GM06990 (cell line): Measurements from ENCODE around the gene PYCARD.

Experiments used
- DNase-seq: peaks from one replicate; pipeline ENCODE4 v3.0.0-alpha.2; 2011; ENCODE audit not compliant: insufficient read length; ENCODE audit errors: extremely low read depth
- H3K27me3 ChIP-seq: replicated peaks from 2 replicates; pipeline ENCODE4 v1.6.0; 2011; ENCODE audit warnings: low read length; ENCODE audit not compliant: control insufficient read depth, insufficient read depth
- H3K36me3 ChIP-seq: 2 replicates; pipeline ENCODE4 v1.5.1; 2011; ENCODE audit warnings: low read length; ENCODE audit not compliant: control insufficient read depth, insufficient read depth
- H3K4me3 ChIP-seq: replicated peaks from 2 replicates; pipeline ENCODE4 v1.5.1; 2011; ENCODE audit warnings: low read depth, mild to moderate bottlenecking, control low read depth, low read length
- TF ChIP-seq, protein P1 (sequence below): IDR thresholded peaks from 2 replicates; pipeline ENCODE4 v1.5.1; 2011; ENCODE audit warnings: low read length, control low read depth, mild to moderate bottlenecking, inconsistent platforms; ENCODE audit not compliant: insufficient read depth, poor library complexity, severe bottlenecking

The PYCARD gene

DNA sequence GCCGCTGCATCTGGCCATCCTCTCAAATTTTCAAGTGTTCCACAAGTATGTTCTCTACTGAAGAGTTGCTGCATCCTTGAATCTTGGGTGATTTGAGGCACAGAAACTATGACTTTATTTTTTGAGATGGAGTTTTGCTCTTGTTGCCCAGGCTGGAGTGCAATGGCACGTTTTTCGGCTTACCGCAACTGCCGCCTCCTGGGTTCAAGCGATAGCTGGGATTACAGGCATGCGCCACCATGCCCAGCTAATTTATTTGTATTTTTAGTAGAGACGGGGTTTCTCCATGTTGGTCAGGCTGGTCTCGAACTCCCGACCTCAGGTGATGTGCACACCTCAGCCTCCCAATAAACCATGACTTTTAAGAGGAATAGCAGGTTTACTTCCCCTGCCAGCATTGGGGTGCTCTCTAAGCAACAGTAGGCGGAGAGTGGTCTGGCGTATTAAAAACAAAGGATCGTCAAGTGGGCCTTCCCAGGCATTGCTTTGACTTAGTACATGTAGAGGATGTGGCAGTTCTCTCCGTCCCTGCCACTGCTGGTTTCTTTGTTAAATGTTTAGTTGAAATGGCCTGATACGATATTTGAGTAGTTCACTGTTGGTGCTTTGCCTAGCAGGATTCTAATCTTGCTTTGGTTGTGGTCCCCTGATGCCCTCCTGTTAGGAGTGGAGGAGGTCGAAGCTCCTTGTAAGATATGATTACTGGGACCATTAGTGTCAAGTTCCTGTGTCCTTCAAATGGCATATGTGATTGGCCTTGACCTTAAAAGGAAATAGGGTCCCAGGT, 9.5 kb downstream of the PYCARD start:
- DNase-seq, result no peak
- H3K27me3 ChIP-seq, result no peaks in the 10 kb centered on the region
- H3K36me3 ChIP-seq, result peaks cover 46% of the 10 kb centered on the region
- no peak overlapping the region for H3K4me3 ChIP-seq
- TF ChIP-seq, protein P1, sequence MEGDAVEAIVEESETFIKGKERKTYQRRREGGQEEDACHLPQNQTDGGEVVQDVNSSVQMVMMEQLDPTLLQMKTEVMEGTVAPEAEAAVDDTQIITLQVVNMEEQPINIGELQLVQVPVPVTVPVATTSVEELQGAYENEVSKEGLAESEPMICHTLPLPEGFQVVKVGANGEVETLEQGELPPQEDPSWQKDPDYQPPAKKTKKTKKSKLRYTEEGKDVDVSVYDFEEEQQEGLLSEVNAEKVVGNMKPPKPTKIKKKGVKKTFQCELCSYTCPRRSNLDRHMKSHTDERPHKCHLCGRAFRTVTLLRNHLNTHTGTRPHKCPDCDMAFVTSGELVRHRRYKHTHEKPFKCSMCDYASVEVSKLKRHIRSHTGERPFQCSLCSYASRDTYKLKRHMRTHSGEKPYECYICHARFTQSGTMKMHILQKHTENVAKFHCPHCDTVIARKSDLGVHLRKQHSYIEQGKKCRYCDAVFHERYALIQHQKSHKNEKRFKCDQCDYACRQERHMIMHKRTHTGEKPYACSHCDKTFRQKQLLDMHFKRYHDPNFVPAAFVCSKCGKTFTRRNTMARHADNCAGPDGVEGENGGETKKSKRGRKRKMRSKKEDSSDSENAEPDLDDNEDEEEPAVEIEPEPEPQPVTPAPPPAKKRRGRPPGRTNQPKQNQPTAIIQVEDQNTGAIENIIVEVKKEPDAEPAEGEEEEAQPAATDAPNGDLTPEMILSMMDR, result no peak

DNA sequence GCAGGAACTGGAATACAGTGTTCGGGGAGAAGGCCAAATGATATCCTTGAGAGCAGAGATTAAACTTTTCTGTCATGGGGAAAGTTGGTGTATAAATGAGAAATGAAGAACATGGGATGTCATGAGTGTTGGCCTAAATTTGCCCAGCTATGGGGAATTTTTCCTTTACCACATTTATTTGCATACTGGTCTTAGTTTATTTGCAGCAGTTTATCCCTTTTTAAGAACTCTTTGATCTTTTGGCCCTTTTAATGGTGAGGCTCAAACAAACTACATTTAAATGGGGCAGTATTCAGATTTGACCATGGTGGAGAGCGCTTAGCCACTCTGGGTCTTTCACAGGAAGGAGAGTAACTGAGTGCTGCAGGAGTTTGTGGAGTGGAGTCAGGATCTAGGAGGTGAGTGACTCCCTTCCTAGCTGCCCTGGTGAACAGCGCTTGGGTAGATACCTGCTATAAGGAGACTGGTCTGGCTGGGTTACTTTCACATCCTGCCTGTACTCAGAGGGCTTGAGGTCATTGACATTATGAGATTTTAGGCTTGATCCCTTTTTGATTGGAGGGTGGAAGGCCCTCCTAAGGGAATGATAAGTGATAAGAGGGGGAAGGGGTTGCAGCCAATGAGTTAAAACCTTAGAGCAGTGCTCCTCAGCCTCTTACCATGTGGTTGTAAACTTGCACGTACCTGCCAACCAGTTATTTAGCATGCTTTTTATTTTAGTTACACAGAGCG, 10.7 kb downstream of the PYCARD start:
- Histone ChIP-seq H3K4me3 (no peak overlapping the region), H3K27me3 (no peaks in the 10 kb centered on the region)

DNA sequence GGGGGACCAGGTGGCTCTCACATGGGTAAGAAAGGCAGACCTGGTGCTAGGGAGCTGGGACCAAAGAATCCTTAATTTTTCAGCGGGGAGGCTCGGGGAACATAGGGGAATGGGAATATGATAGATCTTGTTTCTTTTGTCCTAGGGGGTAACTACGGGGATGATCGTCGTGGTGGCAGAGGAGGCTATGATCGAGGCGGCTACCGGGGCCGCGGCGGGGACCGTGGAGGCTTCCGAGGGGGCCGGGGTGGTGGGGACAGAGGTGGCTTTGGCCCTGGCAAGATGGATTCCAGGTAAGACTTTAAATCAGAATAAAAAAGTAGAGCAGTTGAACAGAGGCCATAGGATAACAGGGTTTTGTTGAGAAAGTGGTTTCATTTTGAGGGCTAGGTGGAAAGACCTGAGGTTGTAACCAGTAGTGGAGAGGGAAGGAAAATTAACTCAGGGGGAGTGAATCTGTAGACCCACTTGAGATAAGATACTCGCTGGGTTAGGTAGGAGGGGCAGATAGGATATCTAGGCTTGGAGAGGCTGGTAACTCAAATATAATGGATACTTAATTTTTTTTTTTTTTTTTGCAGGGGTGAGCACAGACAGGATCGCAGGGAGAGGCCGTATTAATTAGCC, 11.6 kb downstream of the PYCARD start:
- Histone ChIP-seq H3K36me3 (peaks cover 61% of the 10 kb centered on the region), H3K4me3 (no peak overlapping the region), H3K27me3 (no peaks in the 10 kb centered on the region)
- TF ChIP-seq, protein P1, result no peak
- DNase-seq, result no peak

More for the DNA sequence above, 10.7 kb downstream of the PYCARD start:
- H3K36me3 ChIP-seq, result peaks cover 54% of the 10 kb centered on the region
- TF ChIP-seq, protein P1, result no peak
- DNase-seq, result no peak

DNA sequence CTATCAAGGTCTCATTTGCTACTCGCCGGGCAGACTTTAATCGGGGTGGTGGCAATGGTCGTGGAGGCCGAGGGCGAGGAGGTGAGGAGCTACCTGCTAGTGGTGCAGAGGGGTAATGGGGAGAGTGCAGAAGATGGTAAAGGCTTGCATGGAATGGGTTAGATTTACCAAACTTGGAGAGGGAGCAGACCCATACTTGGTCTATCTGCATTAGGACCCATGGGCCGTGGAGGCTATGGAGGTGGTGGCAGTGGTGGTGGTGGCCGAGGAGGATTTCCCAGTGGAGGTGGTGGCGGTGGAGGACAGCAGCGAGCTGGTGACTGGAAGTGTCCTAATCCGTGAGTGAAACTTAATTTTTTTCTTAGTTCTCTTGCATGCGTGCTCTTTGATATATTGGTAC, 12.5 kb downstream of the PYCARD start:
- DNase-seq, result no peak
- TF ChIP-seq, protein P1, result no peak
- Histone ChIP-seq H3K36me3 (peaks cover 59% of the 10 kb centered on the region), H3K27me3 (no peaks in the 10 kb centered on the region), H3K4me3 (no peak overlapping the region)

DNA sequence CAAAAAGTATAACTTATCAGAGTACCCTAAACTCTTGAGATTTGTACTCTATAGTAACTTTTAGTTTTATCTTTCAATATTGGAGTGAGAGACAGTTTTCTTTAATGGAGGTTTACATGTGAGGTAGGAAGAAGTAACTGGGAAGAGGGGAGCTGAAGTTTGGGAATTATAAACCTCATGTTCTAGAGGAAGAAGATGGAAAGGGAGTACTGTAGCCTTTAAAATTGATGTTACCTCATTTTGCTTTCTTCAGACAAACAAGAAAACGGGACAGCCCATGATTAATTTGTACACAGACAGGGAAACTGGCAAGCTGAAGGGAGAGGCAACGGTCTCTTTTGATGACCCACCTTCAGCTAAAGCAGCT, 13.2 kb downstream of the PYCARD start:
- Histone ChIP-seq H3K36me3 (peaks cover 59% of the 10 kb centered on the region), H3K27me3 (no peaks in the 10 kb centered on the region), H3K4me3 (no peak overlapping the region)
- DNase-seq, result no peak
- TF ChIP-seq, protein P1, result no peak
